HEK293 (cell line): ENCODE results near the gene AGAP1.

Experiments used
- ZNF274 ChIP-seq, 2 experiments: fragments of 200-500 bp in 1 of 2; fragments of 450-650 bp in 1 of 2; sonication (Bioruptor generic) in 1 of 2; formaldehyde crosslinking in 1 of 2; IDR thresholded peaks; 2 replicates each; pipeline versions ENCODE4 v1.5.1 to v1.6.1; 2014 to 2016; ENCODE audit warnings: borderline replicate concordance in 1 of 2, inconsistent platforms in 1 of 2, low read length in 1 of 2, missing biosample characterization in 1 of 2, missing genetic modification characterization in 1 of 2
- TF ChIP-seq, protein P1 (sequence below): fragments of 450-650 bp; formaldehyde crosslinking; IDR thresholded peaks from 2 replicates; pipeline ENCODE4 v1.5.1; 2016; ENCODE audit warnings: missing biosample characterization, missing genetic modification characterization
- TF ChIP-seq, protein P2 (sequence below): fragments of 450-650 bp; formaldehyde crosslinking; IDR thresholded peaks from 2 replicates; pipeline ENCODE4 v1.5.1; 2016; ENCODE audit warnings: missing biosample characterization, missing genetic modification characterization
- TF ChIP-seq, protein P3 (sequence below): fragments of 450-650 bp; formaldehyde crosslinking; IDR thresholded peaks from 2 replicates; pipeline ENCODE4 v1.5.1; 2016; ENCODE audit warnings: missing biosample characterization, missing genetic modification characterization

DNA sequence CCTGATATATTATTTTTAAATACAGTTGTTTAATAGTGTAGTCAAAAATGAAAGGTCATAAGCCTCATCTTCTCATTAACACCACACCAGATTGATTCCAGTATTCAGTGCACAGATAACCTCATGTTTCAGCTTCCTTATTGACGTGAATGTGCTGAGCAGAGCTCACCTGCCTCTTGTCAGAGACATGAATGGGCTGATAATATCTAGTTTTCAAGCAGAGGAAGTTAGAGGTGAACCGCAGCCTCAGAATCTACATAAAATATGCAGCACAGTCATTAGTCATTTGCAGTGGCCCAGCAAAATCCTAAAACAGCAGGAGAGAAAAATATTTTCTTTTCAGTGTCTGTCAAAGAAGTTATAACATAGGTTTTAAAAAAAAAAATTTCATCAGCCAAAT, 458.1 kb downstream of the AGAP1 start:
- TF ChIP-seq, protein P1, sequence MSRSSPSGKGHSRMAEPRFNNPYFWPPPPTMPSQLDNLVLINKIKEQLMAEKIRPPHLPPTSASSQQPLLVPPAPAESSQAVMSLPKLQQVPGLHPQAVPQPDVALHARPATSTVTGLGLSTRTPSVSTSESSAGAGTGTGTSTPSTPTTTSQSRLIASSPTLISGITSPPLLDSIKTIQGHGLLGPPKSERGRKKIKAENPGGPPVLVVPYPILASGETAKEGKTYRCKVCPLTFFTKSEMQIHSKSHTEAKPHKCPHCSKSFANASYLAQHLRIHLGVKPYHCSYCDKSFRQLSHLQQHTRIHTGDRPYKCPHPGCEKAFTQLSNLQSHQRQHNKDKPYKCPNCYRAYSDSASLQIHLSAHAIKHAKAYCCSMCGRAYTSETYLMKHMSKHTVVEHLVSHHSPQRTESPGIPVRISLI (tag by site-specific recombination): no peak
- TF ChIP-seq, protein P2, sequence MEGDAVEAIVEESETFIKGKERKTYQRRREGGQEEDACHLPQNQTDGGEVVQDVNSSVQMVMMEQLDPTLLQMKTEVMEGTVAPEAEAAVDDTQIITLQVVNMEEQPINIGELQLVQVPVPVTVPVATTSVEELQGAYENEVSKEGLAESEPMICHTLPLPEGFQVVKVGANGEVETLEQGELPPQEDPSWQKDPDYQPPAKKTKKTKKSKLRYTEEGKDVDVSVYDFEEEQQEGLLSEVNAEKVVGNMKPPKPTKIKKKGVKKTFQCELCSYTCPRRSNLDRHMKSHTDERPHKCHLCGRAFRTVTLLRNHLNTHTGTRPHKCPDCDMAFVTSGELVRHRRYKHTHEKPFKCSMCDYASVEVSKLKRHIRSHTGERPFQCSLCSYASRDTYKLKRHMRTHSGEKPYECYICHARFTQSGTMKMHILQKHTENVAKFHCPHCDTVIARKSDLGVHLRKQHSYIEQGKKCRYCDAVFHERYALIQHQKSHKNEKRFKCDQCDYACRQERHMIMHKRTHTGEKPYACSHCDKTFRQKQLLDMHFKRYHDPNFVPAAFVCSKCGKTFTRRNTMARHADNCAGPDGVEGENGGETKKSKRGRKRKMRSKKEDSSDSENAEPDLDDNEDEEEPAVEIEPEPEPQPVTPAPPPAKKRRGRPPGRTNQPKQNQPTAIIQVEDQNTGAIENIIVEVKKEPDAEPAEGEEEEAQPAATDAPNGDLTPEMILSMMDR (tag by site-specific recombination): no peak
- TF ChIP-seq, protein P3, sequence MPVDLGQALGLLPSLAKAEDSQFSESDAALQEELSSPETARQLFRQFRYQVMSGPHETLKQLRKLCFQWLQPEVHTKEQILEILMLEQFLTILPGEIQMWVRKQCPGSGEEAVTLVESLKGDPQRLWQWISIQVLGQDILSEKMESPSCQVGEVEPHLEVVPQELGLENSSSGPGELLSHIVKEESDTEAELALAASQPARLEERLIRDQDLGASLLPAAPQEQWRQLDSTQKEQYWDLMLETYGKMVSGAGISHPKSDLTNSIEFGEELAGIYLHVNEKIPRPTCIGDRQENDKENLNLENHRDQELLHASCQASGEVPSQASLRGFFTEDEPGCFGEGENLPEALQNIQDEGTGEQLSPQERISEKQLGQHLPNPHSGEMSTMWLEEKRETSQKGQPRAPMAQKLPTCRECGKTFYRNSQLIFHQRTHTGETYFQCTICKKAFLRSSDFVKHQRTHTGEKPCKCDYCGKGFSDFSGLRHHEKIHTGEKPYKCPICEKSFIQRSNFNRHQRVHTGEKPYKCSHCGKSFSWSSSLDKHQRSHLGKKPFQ (tag by site-specific recombination): no peak
- no peak for TF ChIP-seq ZNF274 (IDR thresholded peaks at IDR 0.05; ENCODE audit: low read length)
- no peak for TF ChIP-seq ZNF274 (tag by site-specific recombination; IDR thresholded peaks at IDR 0.05; ENCODE audit: borderline replicate concordance)
